WI38 (cell line): Measurements from ENCODE around the gene UNC5B.
A peak's percentile ranks its signal among the peaks of the same experiment; 100 is the strongest.

Experiments
- H3K4me3 ChIP-seq: 2 replicates; pipeline ENCODE4 v1.5.1; 2011; ENCODE audit warnings: low read depth, mild to moderate bottlenecking, control low read depth, low read length
- CTCF ChIP-seq: IDR thresholded peaks from 2 replicates; pipeline ENCODE4 v1.5.1; 2012; ENCODE audit warnings: low read depth, mild to moderate bottlenecking, control low read depth, low read length

The UNC5B gene

GRCh38 chr10:71212318-71213126 is at the start of gene UNC5B:
Gene UNC5B, plus strand, starts transcription at chr10:71212570. Its CDS starts 416 bp downstream, at chr10:71212986.
- no peak for TF ChIP-seq CTCF
- peak within 1 kb of the TSS; percentile 76 for H3K4me3 ChIP-seq

DNA sequence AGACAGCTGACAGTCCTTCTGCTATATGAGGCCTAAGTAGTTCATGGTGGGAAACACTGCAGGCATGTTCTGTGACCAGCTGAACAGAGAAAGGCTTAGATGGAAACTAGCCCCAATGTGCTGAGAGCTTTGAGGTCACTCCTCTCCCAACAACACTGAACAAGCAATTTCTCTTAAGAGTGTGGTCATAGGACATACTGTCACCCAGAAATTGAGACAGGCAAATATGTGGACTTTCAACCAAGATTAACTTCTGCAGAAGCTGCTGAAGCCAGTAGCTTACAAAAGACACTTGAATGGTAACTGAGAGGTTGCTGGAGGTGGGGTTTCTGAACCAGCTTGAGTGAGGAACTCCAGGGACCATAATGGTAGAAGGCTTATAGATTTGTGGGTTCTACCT is 38.9 kb upstream of the UNC5B start:
- no peak overlapping the region for H3K4me3 ChIP-seq
- no peak for TF ChIP-seq CTCF

GRCh38 chr10:71176661-71177060 is 35.7 kb upstream of the UNC5B start:
- TF ChIP-seq CTCF, result no peak
- no peak overlapping the region for H3K4me3 ChIP-seq

DNA sequence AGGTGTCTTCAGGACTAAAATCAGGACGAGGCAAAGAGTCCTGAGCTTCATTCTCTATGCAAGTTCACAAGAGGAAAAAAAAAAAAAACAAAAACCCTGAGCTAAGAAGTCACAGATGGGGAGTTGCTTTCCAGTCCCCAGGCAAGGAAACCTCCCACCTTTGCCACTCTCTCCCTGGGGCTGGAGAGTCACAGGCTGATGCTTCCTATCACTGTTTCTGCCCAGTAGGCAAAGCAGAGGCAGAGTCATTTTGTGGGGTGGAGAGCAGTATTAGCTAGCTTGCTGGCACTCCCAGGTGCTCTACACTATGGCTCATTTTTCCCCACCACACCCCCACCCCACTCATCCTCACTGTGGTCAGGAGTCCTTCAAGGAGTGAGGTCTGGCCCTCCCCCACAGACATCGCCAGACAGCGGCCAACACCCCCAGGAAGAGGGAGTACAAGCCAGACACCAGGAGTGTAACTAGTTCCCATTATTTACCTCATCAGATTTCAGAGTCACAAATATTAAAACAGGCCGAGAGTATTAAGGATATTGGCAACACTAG is 34.6 kb upstream of the UNC5B start:
- H3K4me3 ChIP-seq, result no peak overlapping the region
- TF ChIP-seq CTCF, result no peak

- no peak overlapping the region for H3K4me3 ChIP-seq
- TF ChIP-seq CTCF, result no peak
Observed at GRCh38 chr10:71178880-71179279, 33.5 kb upstream of the UNC5B start.

DNA sequence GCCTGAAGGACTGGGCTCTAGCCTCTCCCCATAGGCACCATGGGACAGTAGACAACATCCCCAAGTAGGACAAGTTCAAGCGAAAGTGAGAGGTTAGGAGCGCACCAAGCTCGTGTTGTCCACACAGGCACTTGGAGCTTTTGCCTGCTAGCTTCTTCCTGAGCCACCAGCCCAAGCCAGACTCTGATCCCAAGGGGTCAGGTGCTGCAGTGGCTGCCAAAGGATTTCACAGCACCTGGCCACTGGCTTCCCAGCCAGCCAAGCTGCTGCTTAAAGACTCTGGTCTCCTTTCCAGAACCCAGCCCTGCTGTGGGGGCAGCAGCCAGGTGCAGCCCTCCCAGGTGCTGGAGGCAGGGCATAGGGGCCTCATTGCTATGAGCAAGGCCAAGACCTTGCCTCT is 33.0 kb upstream of the UNC5B start:
- no peak for TF ChIP-seq CTCF
- no peak overlapping the region for H3K4me3 ChIP-seq

GRCh38 chr10:71184421-71184820 is 27.9 kb upstream of the UNC5B start:
- TF ChIP-seq CTCF, result no peak

More at GRCh38 chr10:71184421-71184820, 27.9 kb upstream of the UNC5B start:
- no peak overlapping the region for H3K4me3 ChIP-seq
